GM18511 (cell line): ENCODE measurements around the gene FKBP1B.
"Not testable (repeated sequence)": the region's sequence is repeated elsewhere in the genome, so short reads cannot be mapped to it uniquely, and the experiment has no call there.

ENCODE experiments used
- ATAC-seq: cut with Tn5 transposase; IDR thresholded peaks from one replicate; pipeline ENCODE4 v1.9.1; 2021; ENCODE audit warnings: mild to moderate bottlenecking, moderate library complexity; ENCODE audit not compliant: unreplicated experiment

The FKBP1B gene

DNA sequence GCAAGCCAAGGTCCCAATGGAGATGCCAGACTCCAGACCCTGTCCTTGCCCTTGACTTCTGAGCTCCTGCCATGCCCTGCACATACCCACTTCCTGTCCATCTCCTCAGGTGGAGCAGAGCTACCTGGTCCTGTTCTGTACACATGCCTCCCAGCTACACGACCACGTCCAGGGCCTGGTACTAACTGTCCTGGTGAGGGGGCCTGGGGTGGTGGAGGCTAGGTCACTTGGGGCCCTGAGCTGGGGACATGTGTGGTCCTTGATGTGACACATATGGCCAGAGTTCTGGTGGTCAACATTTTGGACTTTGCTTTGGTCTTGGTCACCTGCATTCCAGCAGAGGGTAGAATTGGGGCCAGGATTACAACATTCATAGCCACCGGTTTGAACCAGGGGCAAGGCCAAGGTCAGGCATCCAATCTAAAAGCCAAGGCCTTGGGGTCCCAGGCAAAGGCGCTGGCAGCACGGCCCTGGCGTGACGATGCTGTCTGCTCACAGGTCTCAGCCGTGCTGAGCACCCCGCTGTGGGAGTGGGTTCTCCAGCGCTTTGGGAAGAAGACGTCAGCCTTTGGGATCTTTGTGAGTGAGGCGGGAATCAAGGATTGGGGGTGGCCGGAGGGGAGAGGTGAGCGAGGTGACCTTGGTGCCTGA lies 27.1 kb upstream of the FKBP1B start:
- no peak for ATAC-seq

GRCh38 chr2:24022975-24023575 lies 26.5 kb upstream of the FKBP1B start:
- ATAC-seq = no peak

GRCh38 chr2:24024018-24024417 lies 25.5 kb upstream of the FKBP1B start:
- no peak for ATAC-seq

DNA sequence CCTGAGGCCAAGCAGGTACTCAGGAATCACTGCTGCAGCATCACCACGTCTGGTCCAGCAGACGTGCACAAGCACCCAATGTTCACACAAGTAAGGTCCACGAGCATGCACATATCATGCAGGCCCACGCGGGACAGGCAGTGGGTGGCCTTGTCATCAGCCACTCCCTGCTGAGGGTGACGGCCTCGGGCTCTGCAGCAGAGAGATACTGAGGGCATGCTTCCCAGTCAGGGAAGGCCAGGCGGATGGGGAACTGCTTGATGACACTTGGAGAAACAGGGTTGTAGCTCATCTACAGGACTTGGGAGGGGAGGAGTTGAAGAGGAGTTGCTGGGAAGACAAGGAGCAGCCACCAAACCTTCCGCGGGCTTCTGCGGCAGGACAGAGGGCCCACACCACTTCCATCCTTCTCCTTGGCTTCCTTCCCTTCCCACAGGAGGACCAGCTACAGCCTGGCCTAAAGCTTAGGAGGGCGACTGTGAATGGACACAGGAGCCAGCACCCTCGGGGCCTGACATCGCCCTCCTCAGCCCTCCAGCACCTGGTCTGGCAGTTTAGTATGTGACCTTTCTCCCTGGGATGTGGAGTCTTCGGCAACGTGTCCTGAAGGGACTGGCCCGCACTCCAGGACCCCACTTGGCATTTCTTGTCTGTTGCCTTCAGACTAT lies 24.4 kb upstream of the FKBP1B start:
- ATAC-seq = no peak

DNA sequence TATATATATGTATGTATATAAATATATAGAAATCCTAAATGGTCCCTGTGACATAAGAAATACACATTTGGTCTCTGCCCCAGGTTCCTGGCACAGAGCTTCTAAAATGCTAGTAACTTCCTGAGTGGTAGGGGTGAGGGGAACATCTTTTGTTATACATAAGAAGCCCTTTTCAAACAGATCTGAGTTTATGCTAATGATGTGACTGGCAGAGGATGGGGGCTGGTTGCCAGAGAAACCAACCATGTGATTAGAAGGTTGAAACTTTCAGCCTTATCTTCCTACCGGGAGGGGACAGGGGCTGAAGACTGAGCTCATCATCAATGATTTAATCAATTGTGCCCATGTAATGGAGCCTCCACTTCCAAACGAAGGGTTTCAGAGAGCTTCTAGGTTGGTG lies 23.3 kb upstream of the FKBP1B start:
- ATAC-seq = no peak

DNA sequence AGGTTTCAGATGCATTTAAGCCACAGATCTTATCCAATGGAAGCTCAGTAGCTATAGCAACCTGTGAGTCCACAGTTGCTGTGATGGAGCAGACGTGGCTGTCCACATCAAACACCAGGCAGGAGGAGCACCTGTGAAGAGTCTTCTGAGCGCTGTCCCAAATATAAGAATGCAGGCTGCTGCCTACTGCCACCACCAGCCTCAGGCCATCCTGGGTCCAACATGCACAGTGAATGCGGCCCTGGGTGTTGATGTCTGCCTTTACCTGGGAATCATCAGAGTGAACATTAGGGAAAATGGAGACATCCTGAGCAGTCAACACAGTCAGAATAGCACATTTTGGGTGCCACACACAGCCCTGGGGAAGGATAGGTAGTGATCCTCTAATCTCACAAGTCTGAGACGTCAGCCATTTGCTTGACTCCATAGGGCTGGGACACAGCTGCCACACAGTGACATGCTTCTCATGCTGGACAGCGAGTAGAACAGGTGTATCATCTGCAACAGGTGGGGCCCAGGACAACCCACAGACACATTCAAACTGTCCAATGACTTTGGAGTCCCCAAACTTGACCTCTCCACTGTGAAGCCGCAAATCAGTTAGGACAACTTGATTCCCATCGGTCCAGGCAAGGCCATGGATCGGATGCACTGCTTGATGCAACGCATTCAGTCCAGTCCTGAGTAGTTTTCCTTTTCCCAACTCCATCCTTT lies 10.6 kb upstream of the FKBP1B start:
- ATAC-seq = no peak

DNA sequence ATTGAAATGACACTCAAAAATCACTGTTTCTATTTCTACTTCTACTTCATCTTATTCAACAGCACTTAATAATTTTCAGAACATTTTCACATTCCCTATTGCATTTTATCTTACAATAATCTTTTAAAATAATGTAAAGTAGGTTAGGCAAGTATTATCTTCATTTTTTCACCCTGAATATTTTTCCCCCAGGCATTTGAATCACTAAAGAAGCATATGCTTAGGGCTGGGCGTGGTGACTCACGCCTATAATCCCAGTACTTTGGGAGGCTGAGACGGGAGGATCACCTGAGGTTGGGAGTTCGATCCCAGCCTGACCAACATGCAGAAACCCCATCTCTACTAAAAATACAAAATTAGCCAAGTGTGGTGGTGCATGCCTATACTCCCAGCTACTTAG lies 9.0 kb upstream of the FKBP1B start:
- ATAC-seq = no peak

GRCh38 chr2:24043133-24043532 lies 6.4 kb upstream of the FKBP1B start:
- not testable (repeated sequence) for ATAC-seq

GRCh38 chr2:24045511-24046508 lies 3.7 kb upstream of the FKBP1B start:
- ATAC-seq = no peak

GRCh38 chr2:24046599-24046929 lies 3.0 kb upstream of the FKBP1B start:
- no peak for ATAC-seq

DNA sequence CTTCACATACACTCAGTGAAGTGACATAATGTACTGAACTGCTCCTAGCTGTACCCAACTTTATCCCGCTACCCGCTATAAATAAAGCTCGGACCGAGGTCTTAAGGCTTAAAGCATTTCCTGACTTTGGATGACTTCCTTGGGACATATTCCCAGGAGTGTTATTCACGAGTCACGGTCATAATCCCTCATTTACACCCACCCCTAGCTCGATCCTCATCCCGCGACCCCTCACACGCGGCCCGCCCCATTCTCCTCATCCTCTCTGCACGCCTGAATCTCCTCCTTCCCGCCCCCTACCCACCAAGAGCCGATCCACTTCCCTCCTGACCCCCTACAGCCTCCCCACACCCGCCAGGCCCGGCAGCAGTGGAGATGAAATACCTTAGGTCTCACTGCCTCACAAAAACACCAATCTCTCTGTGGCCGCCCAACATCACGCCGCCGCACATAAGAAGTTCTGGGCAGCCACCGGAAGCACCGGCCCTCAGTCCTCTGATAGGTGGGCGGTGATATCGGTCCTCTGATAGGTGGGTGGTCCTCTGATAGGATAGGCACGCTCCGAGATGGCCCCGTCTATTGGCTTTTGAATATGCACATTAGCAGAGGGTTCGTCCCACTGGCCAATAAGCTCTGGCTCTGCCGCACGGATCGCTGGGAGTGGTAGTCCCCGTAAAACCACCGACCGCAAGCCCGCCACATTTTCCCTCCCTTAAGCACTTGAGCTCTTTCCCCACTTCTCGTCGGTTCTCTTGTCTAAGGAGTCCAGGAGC lies 2.4 kb upstream of the FKBP1B start, which contains the start of gene WDCP:
Gene WDCP (minus strand): TSS at position 462 of the 773 bp plus-strand sequence. CDS start 7,897 bp downstream, outside the sequence.
- ATAC-seq = peak; percentile 99

GRCh38 chr2:24047703-24048033 lies 1.9 kb upstream of the FKBP1B start:
- ATAC-seq = no peak

- no peak for ATAC-seq
These were observed 614 bp upstream of the FKBP1B start for GRCh38 chr2:24048769-24049484.

DNA sequence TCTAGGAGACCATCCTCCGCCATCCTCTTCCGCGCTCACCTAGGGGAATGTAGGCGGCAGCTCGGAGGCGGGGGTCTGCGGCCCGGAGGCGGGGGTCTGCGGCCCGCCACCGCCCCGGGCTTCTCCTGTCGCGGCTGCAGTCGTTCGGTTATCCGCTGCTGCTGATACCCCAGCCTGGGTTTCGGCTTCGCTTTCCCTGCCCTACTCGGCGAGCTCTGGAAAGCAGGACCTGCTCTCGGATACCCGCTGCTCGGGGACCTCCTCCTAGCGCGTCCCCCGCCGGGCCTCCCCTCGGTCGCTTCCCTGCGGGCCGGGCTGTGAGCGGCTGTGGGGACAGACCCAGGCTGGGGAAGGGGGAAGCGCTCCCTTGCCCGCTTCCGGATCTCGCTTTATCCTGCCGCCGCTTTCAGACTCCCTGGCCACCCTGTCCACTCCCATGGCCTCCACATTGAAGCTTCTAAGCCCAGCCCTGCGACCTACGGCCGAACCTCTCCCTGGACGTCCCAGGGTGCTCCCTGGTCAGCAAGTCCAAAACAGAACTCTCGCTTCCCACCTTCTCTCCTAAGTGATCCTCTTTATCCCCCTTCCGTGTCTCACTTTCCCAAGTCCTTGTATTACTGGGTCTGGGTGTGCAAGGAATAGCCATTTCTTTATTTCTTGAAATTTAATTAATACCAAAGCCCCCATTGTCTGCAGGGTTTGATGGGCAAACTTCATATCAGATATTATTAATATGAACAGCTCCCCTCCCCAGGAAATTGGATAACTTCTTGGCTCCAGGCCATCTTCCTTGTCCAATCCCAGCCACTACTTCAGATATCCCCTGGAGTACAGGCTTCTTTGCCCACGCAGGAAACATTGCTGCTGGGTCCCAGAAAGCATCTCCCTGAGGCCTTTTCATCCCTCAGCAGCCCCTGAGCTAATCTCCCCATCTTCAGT lies 769 bp downstream of the FKBP1B start:
- ATAC-seq = no peak

GRCh38 chr2:24051833-24052232 lies 2.3 kb downstream of the FKBP1B start:
- no peak for ATAC-seq

- no peak for ATAC-seq
These were observed 3.4 kb downstream of the FKBP1B start for GRCh38 chr2:24052951-24053350.

DNA sequence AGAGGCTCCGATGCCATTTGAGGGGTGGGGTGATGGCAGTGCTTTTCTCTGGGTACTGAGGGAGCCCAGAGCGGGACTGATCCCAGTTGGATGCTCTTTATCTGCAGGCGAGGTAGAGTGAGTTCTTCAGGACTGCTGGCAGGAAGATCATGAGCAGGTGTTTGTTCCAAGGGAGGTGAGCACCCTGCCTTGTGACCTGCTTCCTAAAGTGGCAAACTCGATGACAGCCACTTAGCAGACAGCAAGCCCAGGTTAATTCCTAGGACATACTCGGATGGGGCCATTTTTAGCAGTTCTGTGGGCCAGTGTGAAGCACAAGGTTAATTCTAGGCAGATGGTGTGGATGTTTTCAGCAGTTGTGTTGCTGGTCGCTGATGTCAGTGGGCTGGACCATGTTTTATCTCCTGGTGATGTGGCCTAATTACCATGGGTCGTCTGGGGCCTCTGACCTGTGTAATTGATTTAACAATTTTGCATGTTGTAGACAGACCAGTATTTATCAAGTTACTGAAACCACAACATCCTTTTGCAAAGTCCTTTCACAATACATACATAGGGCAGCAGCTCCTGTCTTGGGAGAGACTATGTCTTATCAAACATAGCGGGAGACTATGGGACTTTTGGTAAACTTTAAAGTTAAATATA lies 4.9 kb downstream of the FKBP1B start:
- no peak for ATAC-seq

GRCh38 chr2:24055750-24056149 lies 6.2 kb downstream of the FKBP1B start:
- ATAC-seq = no peak
